ENCODE results near the gene NME4.

DNA sequence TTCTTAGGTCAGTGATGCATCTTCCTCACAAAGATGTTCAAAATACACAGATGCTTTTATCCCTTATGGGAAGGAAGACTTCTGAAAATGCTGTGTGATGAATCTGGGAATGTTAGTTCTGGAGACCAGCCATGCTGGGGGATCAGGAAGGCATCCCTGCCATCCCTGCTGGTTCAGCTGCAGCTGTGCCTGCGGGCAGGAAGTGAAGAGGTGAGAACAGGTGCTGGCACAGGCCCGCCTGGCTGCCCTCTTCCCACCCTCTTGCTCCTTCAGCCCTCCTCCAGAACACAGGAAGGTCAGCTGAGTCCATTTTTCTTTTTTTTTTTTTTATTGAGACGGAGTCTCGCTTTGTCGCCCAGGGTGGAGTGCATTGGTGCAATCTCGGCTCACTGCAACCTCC, 43.6 kb downstream of the NME4 start:
- TF ChIP-seq, protein P1, sequence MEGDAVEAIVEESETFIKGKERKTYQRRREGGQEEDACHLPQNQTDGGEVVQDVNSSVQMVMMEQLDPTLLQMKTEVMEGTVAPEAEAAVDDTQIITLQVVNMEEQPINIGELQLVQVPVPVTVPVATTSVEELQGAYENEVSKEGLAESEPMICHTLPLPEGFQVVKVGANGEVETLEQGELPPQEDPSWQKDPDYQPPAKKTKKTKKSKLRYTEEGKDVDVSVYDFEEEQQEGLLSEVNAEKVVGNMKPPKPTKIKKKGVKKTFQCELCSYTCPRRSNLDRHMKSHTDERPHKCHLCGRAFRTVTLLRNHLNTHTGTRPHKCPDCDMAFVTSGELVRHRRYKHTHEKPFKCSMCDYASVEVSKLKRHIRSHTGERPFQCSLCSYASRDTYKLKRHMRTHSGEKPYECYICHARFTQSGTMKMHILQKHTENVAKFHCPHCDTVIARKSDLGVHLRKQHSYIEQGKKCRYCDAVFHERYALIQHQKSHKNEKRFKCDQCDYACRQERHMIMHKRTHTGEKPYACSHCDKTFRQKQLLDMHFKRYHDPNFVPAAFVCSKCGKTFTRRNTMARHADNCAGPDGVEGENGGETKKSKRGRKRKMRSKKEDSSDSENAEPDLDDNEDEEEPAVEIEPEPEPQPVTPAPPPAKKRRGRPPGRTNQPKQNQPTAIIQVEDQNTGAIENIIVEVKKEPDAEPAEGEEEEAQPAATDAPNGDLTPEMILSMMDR (conservative IDR thresholded peaks at IDR 0.05 in 1 of 2, IDR thresholded peaks at IDR 0.05 in 1 of 2; ENCODE audit: low read depth in 1 of 2, low read length in 2 of 2), result no peak
- no peak for TF ChIP-seq EZH2 (IDR thresholded peaks at IDR 0.05; ENCODE audit: low read length, missing control alignments)
